ENCODE results near the gene CRACR2A. TPM values are rescaled to one million over a fixed set of nuclear protein-coding genes. Genes with fewer than 3 reads are reported as not detected.

Gene CRACR2A
- total RNA-seq, 1 experiment from 2014 or later = 22.3 TPM

GRCh38 chr12:3598896-3599860, 153.7 kb downstream of the CRACR2A start:
- no peaks in the 10 kb centered on the region for H3K9me3 ChIP-seq (ENCODE audit: low read length)
- H3K9ac ChIP-seq (ENCODE audit: low read length) = no peak overlapping the region
- no peak for DNase-seq

GRCh38 chr12:3597526-3598210, 155.2 kb downstream of the CRACR2A start:
- Histone ChIP-seq H3K36me3 (ENCODE audit: insufficient read depth, low read length) (no peaks in the 10 kb centered on the region), H3K4me1 (ENCODE audit: low read length) (no peaks in the 10 kb centered on the region), H4K20me1 (ENCODE audit: insufficient read depth, low read depth, low read length) (no peaks in the 10 kb centered on the region), H3K79me2 (ENCODE audit: low read length) (no peaks in the 10 kb centered on the region), H3K4me2 (ENCODE audit: low read depth, low read length, poor library complexity, severe bottlenecking) (no peak overlapping the region), H3K9ac (ENCODE audit: low read length) (no peak overlapping the region), H3K27ac (ENCODE audit: low read length) (no peak overlapping the region), H3K9me3 (ENCODE audit: low read length) (no peaks in the 10 kb centered on the region), H3K27me3 (ENCODE audit: low read length) (no peaks in the 10 kb centered on the region), H3K4me3 (ENCODE audit: low read length) (no peak overlapping the region), H3K9me2 (replicated peaks; ENCODE audit: insufficient read depth, low read length) (no peaks in the 10 kb centered on the region), H2AFZ (ENCODE audit: low read length) (no peak overlapping the region)
- no peak for DNase-seq

More at GRCh38 chr12:3598896-3599860, 153.7 kb downstream of the CRACR2A start:
- Histone ChIP-seq H3K27me3 (ENCODE audit: low read length) (no peaks in the 10 kb centered on the region), H3K4me3 (ENCODE audit: low read length) (no peak overlapping the region), H3K27ac (ENCODE audit: low read length) (no peak overlapping the region), H3K4me2 (ENCODE audit: low read depth, low read length, poor library complexity, severe bottlenecking) (no peak overlapping the region), H3K9me2 (replicated peaks; ENCODE audit: insufficient read depth, low read length) (no peaks in the 10 kb centered on the region), H3K4me1 (ENCODE audit: low read length) (no peaks in the 10 kb centered on the region), H3K79me2 (ENCODE audit: low read length) (no peaks in the 10 kb centered on the region), H3K36me3 (ENCODE audit: insufficient read depth, low read length) (no peaks in the 10 kb centered on the region), H4K20me1 (ENCODE audit: insufficient read depth, low read depth, low read length) (no peaks in the 10 kb centered on the region), H2AFZ (ENCODE audit: low read length) (no peak overlapping the region)

- H3K27ac ChIP-seq (ENCODE audit: low read length) = no peak overlapping the region
- no peaks in the 10 kb centered on the region for H3K4me1 ChIP-seq (ENCODE audit: low read length)
- H3K4me3 ChIP-seq (ENCODE audit: low read length) = no peak overlapping the region
- H4K20me1 ChIP-seq (ENCODE audit: insufficient read depth, low read depth, low read length) = no peaks in the 10 kb centered on the region
- no peaks in the 10 kb centered on the region for H3K36me3 ChIP-seq (ENCODE audit: insufficient read depth, low read length)
- H3K9ac ChIP-seq (ENCODE audit: low read length) = no peak overlapping the region
- no peaks in the 10 kb centered on the region for H3K9me3 ChIP-seq (ENCODE audit: low read length)
- H3K9me2 ChIP-seq (replicated peaks; ENCODE audit: insufficient read depth, low read length) = no peaks in the 10 kb centered on the region
- H3K27me3 ChIP-seq (ENCODE audit: low read length) = no peaks in the 10 kb centered on the region
- H2AFZ ChIP-seq (ENCODE audit: low read length) = no peak overlapping the region
- H3K4me2 ChIP-seq (ENCODE audit: low read depth, low read length, poor library complexity, severe bottlenecking) = no peak overlapping the region
- H3K79me2 ChIP-seq (ENCODE audit: low read length) = no peaks in the 10 kb centered on the region
- no peak for DNase-seq
These were observed 156.1 kb downstream of the CRACR2A start for GRCh38 chr12:3596703-3597415.

GRCh38 chr12:3595721-3596120, 157.2 kb downstream of the CRACR2A start:
- H3K4me1 ChIP-seq (ENCODE audit: low read length) = no peaks in the 10 kb centered on the region
- H3K36me3 ChIP-seq (ENCODE audit: insufficient read depth, low read length) = no peaks in the 10 kb centered on the region
- H3K4me2 ChIP-seq (ENCODE audit: low read depth, low read length, poor library complexity, severe bottlenecking) = no peak overlapping the region
- H3K9me2 ChIP-seq (replicated peaks; ENCODE audit: insufficient read depth, low read length) = no peaks in the 10 kb centered on the region
- H3K9me3 ChIP-seq (ENCODE audit: low read length) = no peaks in the 10 kb centered on the region
- H2AFZ ChIP-seq (ENCODE audit: low read length) = no peak overlapping the region
- no peaks in the 10 kb centered on the region for H3K27me3 ChIP-seq (ENCODE audit: low read length)
- H3K79me2 ChIP-seq (ENCODE audit: low read length) = no peaks in the 10 kb centered on the region
- H3K4me3 ChIP-seq (ENCODE audit: low read length) = no peak overlapping the region
- H3K27ac ChIP-seq (ENCODE audit: low read length) = no peak overlapping the region
- no peak for DNase-seq
- H3K9ac ChIP-seq (ENCODE audit: low read length) = no peak overlapping the region
- H4K20me1 ChIP-seq (ENCODE audit: insufficient read depth, low read depth, low read length) = no peaks in the 10 kb centered on the region

GRCh38 chr12:3594966-3595365, 157.9 kb downstream of the CRACR2A start:
- Histone ChIP-seq H3K79me2 (ENCODE audit: low read length) (no peaks in the 10 kb centered on the region), H3K4me2 (ENCODE audit: low read depth, low read length, poor library complexity, severe bottlenecking) (no peak overlapping the region), H2AFZ (ENCODE audit: low read length) (no peak overlapping the region), H3K9ac (ENCODE audit: low read length) (no peak overlapping the region), H3K9me3 (ENCODE audit: low read length) (no peaks in the 10 kb centered on the region), H4K20me1 (ENCODE audit: insufficient read depth, low read depth, low read length) (no peaks in the 10 kb centered on the region), H3K27ac (ENCODE audit: low read length) (no peak overlapping the region), H3K4me3 (ENCODE audit: low read length) (no peak overlapping the region), H3K9me2 (replicated peaks; ENCODE audit: insufficient read depth, low read length) (no peaks in the 10 kb centered on the region), H3K36me3 (ENCODE audit: insufficient read depth, low read length) (no peaks in the 10 kb centered on the region), H3K4me1 (ENCODE audit: low read length) (no peaks in the 10 kb centered on the region), H3K27me3 (ENCODE audit: low read length) (no peaks in the 10 kb centered on the region)
- no peak for DNase-seq

GRCh38 chr12:3593906-3594483, 158.9 kb downstream of the CRACR2A start:
- Histone ChIP-seq H3K4me3 (ENCODE audit: low read length) (no peak overlapping the region), H2AFZ (ENCODE audit: low read length) (no peak overlapping the region), H3K27ac (ENCODE audit: low read length) (no peak overlapping the region), H3K9me2 (replicated peaks; ENCODE audit: insufficient read depth, low read length) (no peaks in the 10 kb centered on the region), H4K20me1 (ENCODE audit: insufficient read depth, low read depth, low read length) (no peaks in the 10 kb centered on the region), H3K27me3 (ENCODE audit: low read length) (no peaks in the 10 kb centered on the region), H3K79me2 (ENCODE audit: low read length) (no peaks in the 10 kb centered on the region), H3K4me2 (ENCODE audit: low read depth, low read length, poor library complexity, severe bottlenecking) (no peak overlapping the region), H3K4me1 (ENCODE audit: low read length) (no peaks in the 10 kb centered on the region), H3K9me3 (ENCODE audit: low read length) (no peaks in the 10 kb centered on the region), H3K9ac (ENCODE audit: low read length) (no peak overlapping the region), H3K36me3 (ENCODE audit: insufficient read depth, low read length) (no peaks in the 10 kb centered on the region)
- DNase-seq = no peak

GRCh38 chr12:3592856-3593625, 159.9 kb downstream of the CRACR2A start:
- no peak overlapping the region for H3K4me3 ChIP-seq (ENCODE audit: low read length)
- no peaks in the 10 kb centered on the region for H3K9me2 ChIP-seq (replicated peaks; ENCODE audit: insufficient read depth, low read length)
- no peak for DNase-seq
- no peak overlapping the region for H3K4me2 ChIP-seq (ENCODE audit: low read depth, low read length, poor library complexity, severe bottlenecking)
- no peak overlapping the region for H3K27ac ChIP-seq (ENCODE audit: low read length)
- no peaks in the 10 kb centered on the region for H3K36me3 ChIP-seq (ENCODE audit: insufficient read depth, low read length)
- H4K20me1 ChIP-seq (ENCODE audit: insufficient read depth, low read depth, low read length) = no peaks in the 10 kb centered on the region
- no peaks in the 10 kb centered on the region for H3K4me1 ChIP-seq (ENCODE audit: low read length)
- H3K9ac ChIP-seq (ENCODE audit: low read length) = no peak overlapping the region
- H3K27me3 ChIP-seq (ENCODE audit: low read length) = no peaks in the 10 kb centered on the region
- no peaks in the 10 kb centered on the region for H3K79me2 ChIP-seq (ENCODE audit: low read length)
- H2AFZ ChIP-seq (ENCODE audit: low read length) = no peak overlapping the region
- no peaks in the 10 kb centered on the region for H3K9me3 ChIP-seq (ENCODE audit: low read length)

Measured in Karpas-422 (cell line).